WTC11 (cell line): ENCODE data around the gene PHACTR2.
"Not testable (repeated sequence)": the region's sequence is repeated elsewhere in the genome, so short reads cannot be mapped to it uniquely, and the experiment has no call there.

Experiments
- CREB1 ChIP-seq: sonication (generic); formaldehyde crosslinking; IDR thresholded peaks from 2 replicates; pipeline ENCODE4 v1.8.0; 2023; ENCODE audit warnings: mild to moderate bottlenecking, missing genetic modification reagents
- JUN ChIP-seq: sonication (generic); formaldehyde crosslinking; IDR thresholded peaks from 2 replicates; pipeline ENCODE4 v1.8.0; 2023; ENCODE audit warnings: mild to moderate bottlenecking, missing genetic modification reagents
- NFE2L1 ChIP-seq: sonication (generic); formaldehyde crosslinking; IDR thresholded peaks from 2 replicates; pipeline ENCODE4 v1.8.1; 2023; ENCODE audit warnings: missing genetic modification reagents
- NR1H2 ChIP-seq: sonication (generic); formaldehyde crosslinking; IDR thresholded peaks from 2 replicates; pipeline ENCODE4 v1.9.0; 2021; ENCODE audit warnings: mild to moderate bottlenecking, moderate library complexity, missing genetic modification reagents
- OVOL2 ChIP-seq: fragments of 250-450 bp; sonication (Bioruptor Pico); IDR thresholded peaks from 2 replicates; pipeline ENCODE4 v1.9.0; 2021; ENCODE audit warnings: mild to moderate bottlenecking, borderline replicate concordance
- ZNF263 ChIP-seq: sonication (generic); formaldehyde crosslinking; IDR thresholded peaks from 2 replicates; pipeline ENCODE4 v1.8.1; 2022; ENCODE audit warnings: low read depth, mild to moderate bottlenecking, moderate library complexity, missing genetic modification reagents
- ZNF416 ChIP-seq: fragments of 250-450 bp; sonication (Bioruptor Pico); IDR thresholded peaks from 2 replicates; pipeline ENCODE4 v1.9.0; 2021; ENCODE audit warnings: mild to moderate bottlenecking, inconsistent platforms
- TF ChIP-seq, protein P1 (sequence below): fragments of 200-600 bp; IDR thresholded peaks from 2 replicates; pipeline ENCODE4 v1.8.0; 2022; ENCODE audit warnings: antibody characterized with exemption
- TF ChIP-seq, protein P2 (sequence below): sonication (generic); formaldehyde crosslinking; conservative IDR thresholded peaks from 2 replicates; pipeline ENCODE4 v1.8.1; 2023; ENCODE audit warnings: mild to moderate bottlenecking, low read depth, missing genetic modification reagents, moderate library complexity

DNA sequence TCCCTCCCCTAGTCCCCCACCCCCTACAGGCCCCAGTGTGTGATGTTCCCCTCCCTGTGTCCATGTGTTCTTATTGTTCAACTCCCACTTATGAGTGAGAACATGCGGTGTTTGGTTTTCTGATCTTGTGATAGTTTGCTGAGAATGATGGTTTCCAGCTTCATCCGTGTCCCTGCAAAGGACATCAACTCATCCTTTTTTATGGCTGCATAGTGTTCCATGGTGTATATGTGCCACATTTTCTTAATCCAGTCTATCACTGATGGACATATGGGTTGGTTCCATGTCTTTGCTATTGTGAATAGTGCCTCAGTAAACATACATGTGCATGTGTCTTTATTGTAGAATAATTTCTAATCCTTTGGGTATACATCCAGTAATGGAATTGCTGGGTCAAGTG is 118.8 kb downstream of the PHACTR2 start:
- TF ChIP-seq JUN (CRISPR knock-in tag); NFE2L1; ZNF416 (CRISPR knock-in tag); OVOL2 (CRISPR knock-in tag); CREB1 (CRISPR knock-in tag); ZNF263; NR1H2 (CRISPR knock-in tag): not testable (repeated sequence)
- TF ChIP-seq, protein P1, sequence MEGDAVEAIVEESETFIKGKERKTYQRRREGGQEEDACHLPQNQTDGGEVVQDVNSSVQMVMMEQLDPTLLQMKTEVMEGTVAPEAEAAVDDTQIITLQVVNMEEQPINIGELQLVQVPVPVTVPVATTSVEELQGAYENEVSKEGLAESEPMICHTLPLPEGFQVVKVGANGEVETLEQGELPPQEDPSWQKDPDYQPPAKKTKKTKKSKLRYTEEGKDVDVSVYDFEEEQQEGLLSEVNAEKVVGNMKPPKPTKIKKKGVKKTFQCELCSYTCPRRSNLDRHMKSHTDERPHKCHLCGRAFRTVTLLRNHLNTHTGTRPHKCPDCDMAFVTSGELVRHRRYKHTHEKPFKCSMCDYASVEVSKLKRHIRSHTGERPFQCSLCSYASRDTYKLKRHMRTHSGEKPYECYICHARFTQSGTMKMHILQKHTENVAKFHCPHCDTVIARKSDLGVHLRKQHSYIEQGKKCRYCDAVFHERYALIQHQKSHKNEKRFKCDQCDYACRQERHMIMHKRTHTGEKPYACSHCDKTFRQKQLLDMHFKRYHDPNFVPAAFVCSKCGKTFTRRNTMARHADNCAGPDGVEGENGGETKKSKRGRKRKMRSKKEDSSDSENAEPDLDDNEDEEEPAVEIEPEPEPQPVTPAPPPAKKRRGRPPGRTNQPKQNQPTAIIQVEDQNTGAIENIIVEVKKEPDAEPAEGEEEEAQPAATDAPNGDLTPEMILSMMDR = not testable (repeated sequence)
- TF ChIP-seq, protein P2, sequence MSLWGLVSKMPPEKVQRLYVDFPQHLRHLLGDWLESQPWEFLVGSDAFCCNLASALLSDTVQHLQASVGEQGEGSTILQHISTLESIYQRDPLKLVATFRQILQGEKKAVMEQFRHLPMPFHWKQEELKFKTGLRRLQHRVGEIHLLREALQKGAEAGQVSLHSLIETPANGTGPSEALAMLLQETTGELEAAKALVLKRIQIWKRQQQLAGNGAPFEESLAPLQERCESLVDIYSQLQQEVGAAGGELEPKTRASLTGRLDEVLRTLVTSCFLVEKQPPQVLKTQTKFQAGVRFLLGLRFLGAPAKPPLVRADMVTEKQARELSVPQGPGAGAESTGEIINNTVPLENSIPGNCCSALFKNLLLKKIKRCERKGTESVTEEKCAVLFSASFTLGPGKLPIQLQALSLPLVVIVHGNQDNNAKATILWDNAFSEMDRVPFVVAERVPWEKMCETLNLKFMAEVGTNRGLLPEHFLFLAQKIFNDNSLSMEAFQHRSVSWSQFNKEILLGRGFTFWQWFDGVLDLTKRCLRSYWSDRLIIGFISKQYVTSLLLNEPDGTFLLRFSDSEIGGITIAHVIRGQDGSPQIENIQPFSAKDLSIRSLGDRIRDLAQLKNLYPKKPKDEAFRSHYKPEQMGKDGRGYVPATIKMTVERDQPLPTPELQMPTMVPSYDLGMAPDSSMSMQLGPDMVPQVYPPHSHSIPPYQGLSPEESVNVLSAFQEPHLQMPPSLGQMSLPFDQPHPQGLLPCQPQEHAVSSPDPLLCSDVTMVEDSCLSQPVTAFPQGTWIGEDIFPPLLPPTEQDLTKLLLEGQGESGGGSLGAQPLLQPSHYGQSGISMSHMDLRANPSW (CRISPR knock-in tag) = not testable (repeated sequence)
